Measurements from ENCODE around the gene TTC17. TPM values are rescaled to one million over a fixed set of nuclear protein-coding genes. Genes with fewer than 3 reads are reported as not detected.
"Not testable (repeated sequence)": the region's sequence is repeated elsewhere in the genome, so short reads cannot be mapped to it uniquely, and the experiment has no call there.

Gene TTC17
- total and polyA plus RNA-seq, 4 donors, result 21.5 to 119 (median 68.3) TPM

DNA sequence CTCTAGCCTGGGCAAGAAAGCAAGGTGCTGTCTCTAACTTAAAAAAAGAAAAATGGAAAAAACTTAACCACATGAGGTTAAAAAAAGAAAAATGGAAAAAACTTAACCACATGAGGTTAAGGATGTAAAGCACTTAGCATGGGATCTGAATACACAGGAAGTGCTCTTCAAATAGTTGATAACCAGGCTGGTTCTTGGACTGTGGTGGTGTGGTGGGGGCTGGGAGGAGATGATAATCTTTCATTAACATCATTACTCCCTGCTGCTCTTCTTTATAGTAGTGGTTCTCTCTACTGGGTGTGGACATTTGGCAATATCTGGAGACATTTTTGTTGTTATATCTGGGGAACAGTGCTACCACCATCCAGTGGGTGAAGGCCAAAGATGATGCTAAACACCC is 88.4 kb downstream of the TTC17 start:
- Histone ChIP-seq H3K27ac (ENCODE audit: low read depth in 1 of 2, low read length in 2 of 2) (no peak overlapping the region), H3K27me3 (ENCODE audit: control insufficient read depth in 1 of 2, insufficient read depth in 2 of 2, low read length in 1 of 2) (no peaks in the 10 kb centered on the region), H3K4me3 (ENCODE audit: low read length in 2 of 2) (no peak overlapping the region), H3K4me1 (ENCODE audit: control insufficient read depth in 1 of 2, insufficient read depth in 2 of 2, low read length in 2 of 2) (no peaks in the 10 kb centered on the region), H3K9me3 (ENCODE audit: control insufficient read depth, low read length) (no peaks in the 10 kb centered on the region), H3K36me3 (ENCODE audit: control insufficient read depth in 1 of 2, insufficient read depth in 2 of 2, low read length in 1 of 2) (peaks cover 15 to 23% of the 10 kb centered on the region in 2 donors)
- intact Hi-C loops (cut with DNase I), result no loop called here
- no peak for DNase-seq
- ATAC-seq (ENCODE audit: low FRiP score), result no peak

DNA sequence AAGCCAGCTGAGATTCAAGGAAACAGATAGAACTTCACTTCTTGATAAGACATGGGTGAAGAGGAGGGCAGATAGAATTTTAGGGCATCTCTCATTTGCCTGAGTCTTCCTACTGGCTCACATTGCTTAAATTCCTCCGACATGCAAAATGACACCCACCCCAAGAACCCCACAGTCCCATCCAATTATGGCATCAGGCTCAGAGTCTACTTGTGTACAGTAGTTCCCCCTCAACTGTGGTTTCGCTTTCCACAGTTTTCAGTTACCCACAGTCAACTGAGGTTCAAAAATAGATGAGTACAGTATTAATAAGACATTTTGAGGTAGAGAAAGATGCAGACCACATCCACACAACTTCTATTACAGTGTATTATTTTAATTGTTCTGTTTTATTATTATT is 99.8 kb downstream of the TTC17 start:
- ATAC-seq (ENCODE audit: low FRiP score) (no peak), DNase-seq (no peak)
- no peaks in the 10 kb centered on the region for H3K27me3 ChIP-seq (ENCODE audit: control insufficient read depth in 1 of 2, insufficient read depth in 2 of 2, low read length in 1 of 2)
- no peaks in the 10 kb centered on the region for H3K9me3 ChIP-seq (ENCODE audit: control insufficient read depth, low read length)
- H3K4me1 ChIP-seq (ENCODE audit: control insufficient read depth in 1 of 2, insufficient read depth in 2 of 2, low read length in 2 of 2), result no peaks in the 10 kb centered on the region
- intact Hi-C loops (cut with DNase I), result no loop called here
- H3K36me3 ChIP-seq (ENCODE audit: control insufficient read depth in 1 of 2, insufficient read depth in 2 of 2, low read length in 1 of 2), result peaks cover 8 to 12% of the 10 kb centered on the region in 2 donors
- no peak overlapping the region for H3K4me3 ChIP-seq (ENCODE audit: low read length in 2 of 2)
- no peak overlapping the region for H3K27ac ChIP-seq (ENCODE audit: low read depth in 1 of 2, low read length in 2 of 2)
- whole genome bisulfite sequencing, 2 donors, result 77 to 97% methylated on average over 2 of the region's 2 CpGs

DNA sequence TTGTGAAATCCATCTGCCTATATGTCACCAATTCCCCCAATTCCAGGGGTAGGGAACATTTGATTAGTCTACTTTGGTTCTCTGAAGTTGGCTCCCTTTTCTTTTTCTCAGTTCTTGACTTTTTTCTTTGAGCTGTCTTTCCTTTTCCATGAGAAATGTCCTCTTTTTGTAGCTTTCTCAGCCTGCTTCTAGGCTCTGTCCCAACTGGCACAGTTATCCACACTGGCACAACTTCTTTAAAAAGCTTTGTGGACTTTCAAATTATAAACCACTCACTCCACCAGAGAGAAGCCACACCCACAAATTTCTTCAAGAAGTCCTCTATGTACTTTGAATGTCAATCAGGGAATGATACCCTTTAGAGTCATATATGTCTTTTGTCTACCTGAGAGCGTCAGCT is 100.5 kb downstream of the TTC17 start:
- Histone ChIP-seq H3K27ac (ENCODE audit: low read depth in 1 of 2, low read length in 2 of 2) (no peak overlapping the region), H3K9me3 (ENCODE audit: control insufficient read depth, low read length) (no peaks in the 10 kb centered on the region), H3K27me3 (ENCODE audit: control insufficient read depth in 1 of 2, insufficient read depth in 2 of 2, low read length in 1 of 2) (no peaks in the 10 kb centered on the region), H3K4me3 (ENCODE audit: low read length in 2 of 2) (no peak overlapping the region), H3K36me3 (ENCODE audit: control insufficient read depth in 1 of 2, insufficient read depth in 2 of 2, low read length in 1 of 2) (peaks cover 8 to 12% of the 10 kb centered on the region in 2 donors), H3K4me1 (ENCODE audit: control insufficient read depth in 1 of 2, insufficient read depth in 2 of 2, low read length in 2 of 2) (no peaks in the 10 kb centered on the region)
- WGBS, 2 donors, result 97 to 100% methylated on average over 1 of the region's 1 CpG
- DNase-seq (no peak), ATAC-seq (ENCODE audit: low FRiP score) (no peak)
- intact Hi-C loops (cut with DNase I), result no loop called here

DNA sequence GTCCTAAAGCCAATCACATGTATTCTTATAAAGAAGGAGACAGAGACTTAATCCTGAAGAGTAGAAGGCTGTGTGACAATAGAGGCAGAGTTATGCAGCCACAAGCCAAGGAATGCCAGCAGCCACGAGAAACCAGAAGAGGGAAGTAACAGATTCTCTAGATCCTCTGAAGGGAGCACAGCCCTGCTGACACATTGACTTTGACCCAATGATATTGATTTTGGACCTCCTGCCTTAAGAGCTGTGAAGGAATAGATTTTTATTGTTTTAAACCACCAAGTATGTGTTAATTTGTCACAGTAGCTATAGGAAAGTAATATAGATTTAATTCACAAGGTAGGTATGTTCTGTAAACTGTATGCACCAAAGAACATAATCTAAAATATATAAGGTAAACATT is 103.6 kb downstream of the TTC17 start:
- ATAC-seq (ENCODE audit: low FRiP score) (no peak), DNase-seq (no peak)
- Histone ChIP-seq H3K4me1 (ENCODE audit: control insufficient read depth in 1 of 2, insufficient read depth in 2 of 2, low read length in 2 of 2) (no peaks in the 10 kb centered on the region), H3K36me3 (ENCODE audit: control insufficient read depth in 1 of 2, insufficient read depth in 2 of 2, low read length in 1 of 2) (peaks cover 10 to 16% of the 10 kb centered on the region in 2 donors), H3K27me3 (ENCODE audit: control insufficient read depth in 1 of 2, insufficient read depth in 2 of 2, low read length in 1 of 2) (no peaks in the 10 kb centered on the region), H3K27ac (ENCODE audit: low read depth in 1 of 2, low read length in 2 of 2) (no peak overlapping the region), H3K9me3 (ENCODE audit: control insufficient read depth, low read length) (no peaks in the 10 kb centered on the region), H3K4me3 (ENCODE audit: low read length in 2 of 2) (no peak overlapping the region)
- 95 to 100% methylated on average over 1 of the region's 1 CpG for WGBS, 2 donors
- intact Hi-C loops (cut with DNase I), result no loop called here

DNA sequence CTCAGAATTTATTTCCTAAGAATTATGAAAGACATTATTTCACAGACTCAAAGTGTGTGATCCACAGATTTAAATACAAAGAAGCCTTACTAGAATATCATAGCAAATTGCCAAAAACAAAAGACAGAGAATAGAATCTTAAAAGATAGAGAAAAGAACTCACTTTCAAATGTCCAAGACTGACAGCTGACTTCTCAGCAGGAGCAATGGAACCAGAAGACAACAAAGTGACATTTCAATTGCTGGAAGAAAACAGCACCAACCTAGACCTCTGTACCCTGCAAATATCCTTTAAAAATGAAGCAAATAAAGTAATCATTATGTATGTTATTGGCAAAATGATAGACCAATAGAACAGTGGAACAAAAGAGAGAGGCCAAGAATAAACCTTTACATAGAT is 109.2 kb downstream of the TTC17 start:
- Histone ChIP-seq H3K4me1 (ENCODE audit: control insufficient read depth in 1 of 2, insufficient read depth in 2 of 2, low read length in 2 of 2) (no peaks in the 10 kb centered on the region), H3K27me3 (ENCODE audit: control insufficient read depth in 1 of 2, insufficient read depth in 2 of 2, low read length in 1 of 2) (no peaks in the 10 kb centered on the region), H3K27ac (ENCODE audit: low read depth in 1 of 2, low read length in 2 of 2) (no peak overlapping the region), H3K4me3 (ENCODE audit: low read length in 2 of 2) (no peak overlapping the region), H3K36me3 (ENCODE audit: control insufficient read depth in 1 of 2, insufficient read depth in 2 of 2, low read length in 1 of 2) (peaks cover 4% of the 10 kb centered on the region in 2 donors), H3K9me3 (ENCODE audit: control insufficient read depth, low read length) (no peaks in the 10 kb centered on the region)
- intact Hi-C loops (cut with DNase I), result no loop called here
- DNase-seq (no peak), ATAC-seq (ENCODE audit: low FRiP score) (no peak)

DNA sequence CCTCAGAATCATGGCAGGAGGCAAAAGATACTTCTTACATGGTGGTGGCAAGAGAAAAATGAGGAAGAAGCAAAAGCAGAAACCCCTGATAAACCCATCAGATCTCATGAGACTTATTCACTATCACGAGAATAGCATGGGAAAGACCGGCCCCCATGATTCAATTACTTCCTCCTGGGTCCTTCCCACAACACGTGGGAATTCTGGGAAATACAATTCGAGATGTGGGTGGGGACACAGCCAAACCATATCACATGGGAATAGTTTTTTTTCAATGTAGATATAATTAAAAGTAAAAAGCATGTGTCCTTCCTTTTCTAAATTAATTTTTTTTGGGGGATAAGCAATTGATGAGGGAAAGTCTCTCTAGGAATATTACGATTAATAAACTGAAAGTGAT is 118.8 kb downstream of the TTC17 start:
- H3K36me3 ChIP-seq (ENCODE audit: control insufficient read depth in 1 of 2, insufficient read depth in 2 of 2, low read length in 1 of 2); H3K27ac ChIP-seq (ENCODE audit: low read depth in 1 of 2, low read length in 2 of 2); ATAC-seq (ENCODE audit: low FRiP score); H3K4me1 ChIP-seq (ENCODE audit: control insufficient read depth in 1 of 2, insufficient read depth in 2 of 2, low read length in 2 of 2); intact Hi-C loops (cut with DNase I); H3K4me3 ChIP-seq (ENCODE audit: low read length in 2 of 2); DNase-seq; H3K9me3 ChIP-seq (ENCODE audit: control insufficient read depth, low read length); H3K27me3 ChIP-seq (ENCODE audit: control insufficient read depth in 1 of 2, insufficient read depth in 2 of 2, low read length in 1 of 2): not testable (repeated sequence)
- WGBS, 2 donors, result 95% methylated on average over 5 of the region's 5 CpGs

DNA sequence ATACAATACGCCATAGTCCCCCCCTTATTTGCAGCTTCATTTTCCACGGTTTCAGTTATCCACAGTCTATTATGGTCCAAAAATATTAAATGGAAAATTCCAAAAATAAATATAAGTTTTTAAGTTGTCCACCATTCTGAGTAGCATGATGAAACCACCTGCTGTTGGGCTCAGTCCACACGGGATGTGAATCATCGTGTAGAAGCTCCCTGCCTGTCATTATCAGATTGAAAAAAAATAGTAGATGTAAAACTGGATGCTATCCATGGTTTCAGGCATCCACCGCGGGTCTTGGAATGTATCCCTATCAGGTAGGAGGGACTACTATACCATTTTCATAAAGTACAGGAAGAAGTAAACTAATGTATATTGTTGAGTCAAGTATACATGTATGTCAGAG is 127.4 kb downstream of the TTC17 start:
- Histone ChIP-seq H3K4me3 (ENCODE audit: low read length in 2 of 2) (no peak overlapping the region), H3K9me3 (ENCODE audit: control insufficient read depth, low read length) (no peaks in the 10 kb centered on the region), H3K27ac (ENCODE audit: low read depth in 1 of 2, low read length in 2 of 2) (no peak overlapping the region), H3K36me3 (ENCODE audit: control insufficient read depth in 1 of 2, insufficient read depth in 2 of 2, low read length in 1 of 2) (peaks cover 0 to 4% of the 10 kb centered on the region in 2 donors), H3K27me3 (ENCODE audit: control insufficient read depth in 1 of 2, insufficient read depth in 2 of 2, low read length in 1 of 2) (no peaks in the 10 kb centered on the region), H3K4me1 (ENCODE audit: control insufficient read depth in 1 of 2, insufficient read depth in 2 of 2, low read length in 2 of 2) (no peaks in the 10 kb centered on the region)
- intact Hi-C loops (cut with DNase I), result no loop called here
- 89 to 90% methylated on average over 6 of the region's 6 CpGs for WGBS, 2 donors
- ATAC-seq (ENCODE audit: low FRiP score) (no peak), DNase-seq (no peak)

DNA sequence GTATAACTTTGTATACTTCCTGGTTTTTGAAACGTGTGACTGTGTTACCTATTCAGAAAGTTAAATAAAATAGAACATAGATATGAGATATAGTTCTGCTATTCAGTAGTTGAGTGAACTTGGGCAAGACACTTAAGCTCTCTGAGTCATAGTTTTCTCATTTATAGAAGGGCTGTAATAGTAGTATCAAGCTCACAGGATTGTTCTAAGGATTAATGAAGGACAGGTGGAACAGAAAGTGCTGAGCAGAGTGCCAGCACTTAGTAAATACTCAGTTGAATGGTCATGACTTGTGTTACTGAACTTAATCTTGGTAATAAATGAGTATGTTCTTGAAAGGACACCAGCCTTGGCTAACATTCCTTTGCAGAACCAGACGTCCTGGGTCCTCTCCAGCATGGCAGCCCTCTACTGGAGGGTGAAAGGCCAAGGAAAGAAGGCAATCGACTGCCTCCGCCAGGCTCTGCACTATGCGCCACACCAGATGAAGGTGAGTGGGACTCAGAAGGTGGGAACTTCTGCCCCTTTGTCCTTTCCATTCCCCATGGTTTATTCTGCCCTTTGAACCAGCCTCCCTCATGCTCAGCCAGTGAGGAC is 131.2 kb downstream of the TTC17 start:
- peaks cover 4 to 8% of the 10 kb centered on the region in 2 donors for H3K36me3 ChIP-seq (ENCODE audit: control insufficient read depth in 1 of 2, insufficient read depth in 2 of 2, low read length in 1 of 2)
- no peak overlapping the region for H3K4me3 ChIP-seq (ENCODE audit: low read length in 2 of 2)
- WGBS, 2 donors, result 85% methylated on average over 5 of the region's 5 CpGs
- H3K4me1 ChIP-seq (ENCODE audit: control insufficient read depth in 1 of 2, insufficient read depth in 2 of 2, low read length in 2 of 2), result no peaks in the 10 kb centered on the region
- no peak overlapping the region for H3K27ac ChIP-seq (ENCODE audit: low read depth in 1 of 2, low read length in 2 of 2)
- DNase-seq (no peak), ATAC-seq (ENCODE audit: low FRiP score) (no peak)
- H3K27me3 ChIP-seq (ENCODE audit: control insufficient read depth in 1 of 2, insufficient read depth in 2 of 2, low read length in 1 of 2), result no peaks in the 10 kb centered on the region
- intact Hi-C loops (cut with DNase I), result no loop called here
- no peaks in the 10 kb centered on the region for H3K9me3 ChIP-seq (ENCODE audit: control insufficient read depth, low read length)

DNA sequence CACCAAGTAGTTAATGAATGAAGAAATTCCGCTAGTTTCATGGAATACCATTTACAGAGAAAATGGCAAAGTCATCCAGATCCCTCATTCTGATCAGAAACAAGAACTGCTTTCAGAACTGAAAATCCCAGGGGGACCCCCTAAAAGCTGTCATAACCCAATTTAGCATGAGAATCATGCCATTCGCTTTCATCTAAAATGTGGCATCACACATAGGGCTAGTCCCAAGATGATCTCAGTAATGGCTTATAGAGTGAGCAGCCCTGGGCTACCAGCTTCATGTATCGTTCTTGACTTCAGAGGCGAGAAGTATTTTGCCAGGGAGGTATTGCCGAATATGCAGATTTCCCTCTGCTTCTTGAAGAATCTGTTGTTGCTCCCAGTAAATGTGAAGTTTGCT is 134.0 kb downstream of the TTC17 start:
- intact Hi-C loops (cut with DNase I), result no loop called here

More for the DNA sequence above, 134.0 kb downstream of the TTC17 start:
- no peak for DNase-seq
- Histone ChIP-seq H3K27me3 (ENCODE audit: control insufficient read depth in 1 of 2, insufficient read depth in 2 of 2, low read length in 1 of 2) (no peaks in the 10 kb centered on the region), H3K36me3 (ENCODE audit: control insufficient read depth in 1 of 2, insufficient read depth in 2 of 2, low read length in 1 of 2) (peaks cover 4 to 8% of the 10 kb centered on the region in 2 donors), H3K27ac (ENCODE audit: low read depth in 1 of 2, low read length in 2 of 2) (no peak overlapping the region), H3K9me3 (ENCODE audit: control insufficient read depth, low read length) (no peaks in the 10 kb centered on the region), H3K4me1 (ENCODE audit: control insufficient read depth in 1 of 2, insufficient read depth in 2 of 2, low read length in 2 of 2) (no peaks in the 10 kb centered on the region), H3K4me3 (ENCODE audit: low read length in 2 of 2) (no peak overlapping the region)
- WGBS, 2 donors, result 86 to 95% methylated on average over 5 of the region's 5 CpGs
- ATAC-seq (ENCODE audit: low FRiP score), result no peak
